HepG2 (cell line): ENCODE measurements around the gene CREB1. TPM values are rescaled to one million over a fixed set of nuclear protein-coding genes. Genes with fewer than 3 reads are reported as not detected.

ENCODE experiments used
- ATAC-seq: fragments of 200-7000 bp; cut with Tn5 transposase; 3 replicates; pipeline ENCODE4 v1.9.1; 2020; ENCODE audit warnings: mild to moderate bottlenecking, moderate library complexity
- BruUV-seq: library from RNA; stranded (reverse); fragments of 400-500 nt; replicated peaks from 2 replicates; lab custom pipeline; 2021; lab: Mats Ljungman, UMichigan
- CTCF ChIA-PET: fragments of 300-600 bp; formaldehyde crosslinking; extraction: SDS; loops from one replicate; lab custom pipeline; 2021; ENCODE audit warnings: low total read pairs, inconsistent platforms, low intra/inter-chr PET ratio; lab: Yijun Ruan, JAX
- POLR2A ChIA-PET: fragments of 350-600 bp; sonication (Branson Sonifier 250); formaldehyde crosslinking; loops from one replicate; lab custom pipeline; 2020; ENCODE audit warnings: antibody characterized with exemption, inconsistent platforms; lab: Yijun Ruan, JAX
- DNase-seq: peaks from one replicate; pipeline ENCODE4 v3.0.0-alpha.2; 2015; ENCODE audit warnings: low spot score
- FAIRE-seq: peaks from 3 replicates; lab custom pipeline; 2011; peaks lifted over from hg19 to GRCh38; lab: Jason Lieb, UNC
- H2AFZ ChIP-seq: one replicate; pipeline ENCODE4 v1.6.1; 2011; ENCODE audit warnings: low read length, inconsistent platforms
- H3K27ac ChIP-seq: fragments of 300-600 bp; 3 replicates; pipeline ENCODE4 v1.8.0; 2011; ENCODE audit warnings: mixed run types, mild to moderate bottlenecking, mixed read lengths, low read length, inconsistent platforms; ENCODE audit not compliant: insufficient read depth; ENCODE audit errors: extremely low read length
- H3K27me3 ChIP-seq, 2 experiments: fragments of 200-600 bp in 1 of 2; 2 replicates in 1 of 2; 3 replicates in 1 of 2; pipeline versions ENCODE4 v1.6.0 to v1.8.0; 2011; ENCODE audit warnings: low read length in 2 of 2, mild to moderate bottlenecking in 2 of 2, moderate library complexity in 2 of 2, inconsistent platforms in 1 of 2; ENCODE audit not compliant: insufficient read depth in 2 of 2, control insufficient read depth in 1 of 2
- H3K36me3 ChIP-seq, 2 experiments: fragments of 200-600 bp in 1 of 2; replicated peaks in 1 of 2; 2 replicates in 1 of 2; 3 replicates in 1 of 2; pipeline versions ENCODE4 v1.5.1 to v1.8.0; 2011; ENCODE audit warnings: low read length in 2 of 2, inconsistent platforms in 1 of 2; ENCODE audit not compliant: insufficient read depth in 2 of 2, control insufficient read depth in 1 of 2
- H3K4me1 ChIP-seq: 2 replicates; pipeline ENCODE4 v1.5.1; 2012; ENCODE audit warnings: low read length, inconsistent platforms; ENCODE audit not compliant: insufficient read depth
- H3K4me2 ChIP-seq: 2 replicates; pipeline ENCODE4 v1.6.0; 2011; ENCODE audit warnings: low read depth, low read length, inconsistent platforms
- H3K4me3 ChIP-seq, 3 experiments: fragments of 200-600 bp in 1 of 3; sonication (generic), shearing (Covaris generic) in 1 of 3; replicated peaks in 1 of 3; 2 replicates each; pipeline ENCODE4 v1.5.1; 2011 to 2016; ENCODE audit warnings: low read length in 3 of 3, inconsistent platforms in 2 of 3, low read depth in 2 of 3, mild to moderate bottlenecking in 2 of 3, control low read depth in 1 of 3, mixed read lengths in 1 of 3; ENCODE audit not compliant: insufficient read depth in 1 of 3
- H3K79me2 ChIP-seq: one replicate; pipeline ENCODE4 v1.6.1; 2011; ENCODE audit warnings: low read length, inconsistent platforms; ENCODE audit not compliant: insufficient read depth
- H3K9ac ChIP-seq: 2 replicates; pipeline ENCODE4 v1.6.0; 2011; ENCODE audit warnings: mild to moderate bottlenecking, low read depth, low read length, inconsistent platforms; ENCODE audit not compliant: insufficient read depth
- H3K9me3 ChIP-seq: 2 replicates; pipeline ENCODE4 v1.5.1; 2012; ENCODE audit warnings: mild to moderate bottlenecking, low read length
- H4K20me1 ChIP-seq: 2 replicates; pipeline ENCODE4 v1.6.0; 2011; ENCODE audit warnings: inconsistent platforms, mild to moderate bottlenecking, low read length, moderate library complexity; ENCODE audit not compliant: insufficient read depth
- FOXA1 ChIP-seq, 2 experiments: fragments of 450-650 bp in 1 of 2; sonication (generic) in 1 of 2; formaldehyde crosslinking in 1 of 2; IDR thresholded peaks; 2 replicates each; pipeline versions ENCODE4 v1.4.0 to v1.6.1; 2016 to 2020; ENCODE audit warnings: missing genetic modification reagents in 1 of 2
- MTA1 ChIP-seq: sonication (generic); formaldehyde crosslinking; IDR thresholded peaks from 2 replicates; pipeline ENCODE4 v1.4.0; 2020; ENCODE audit warnings: missing genetic modification reagents, mild to moderate bottlenecking, borderline replicate concordance
- ZC3H4 ChIP-seq: sonication (generic); formaldehyde crosslinking; IDR thresholded peaks from 2 replicates; pipeline ENCODE4 v1.4.0; 2020; ENCODE audit warnings: missing genetic modification reagents, borderline replicate concordance
- ZNF552 ChIP-seq: sonication (generic); formaldehyde crosslinking; IDR thresholded peaks from 2 replicates; pipeline ENCODE4 v1.9.0; 2022; ENCODE audit warnings: missing genetic modification reagents, mild to moderate bottlenecking, borderline replicate concordance
- ZNF605 ChIP-seq: sonication (generic); formaldehyde crosslinking; IDR thresholded peaks from 2 replicates; pipeline ENCODE4 v1.8.0; 2022; ENCODE audit warnings: mild to moderate bottlenecking, missing genetic modification reagents
- ZNF773 ChIP-seq: sonication (generic); formaldehyde crosslinking; IDR thresholded peaks from 2 replicates; pipeline ENCODE4 v1.4.0; 2020; ENCODE audit warnings: missing genetic modification reagents, borderline replicate concordance
- WGBS: methylation state at CpG from one replicate; pipeline ENCODE4 v1.1.6; 2017; ENCODE audit warnings: low lambda C conversion rate; 5-methylcytosine and 5-hydroxymethylcytosine counted together
- in situ Hi-C: cut with HindIII; loops from 2 replicates; pipeline ENCODE4 v1.10.0; 2017; ENCODE audit warnings: low pct_unique_long_range_greater_than_20kb; ENCODE audit not compliant: extremely low pct_ligation_motif_present
- intact Hi-C: fragments of 100-400 bp; cut with micrococcal nuclease; formaldehyde crosslinking; loops from one replicate; pipeline ENCODE4 v1.10.0; 2022; ENCODE audit not compliant: unreplicated experiment
- polyA plus RNA-seq, 8 experiments: library from polyadenylated mRNA; depleted of rRNA in 3 of 8; stranded (reverse) in 7 of 8; unstranded in 1 of 8; fragments of >200 nt; fragmentation: Illumina TruSeq in 4 of 8; extraction: Trizol in 4 of 8; gene quantifications; 2 replicates each; pipeline versions ENCODE4 v1.2.1 to v1.2.3, GENCODE V29; 2011 to 2016; ENCODE audit warnings: low read depth in 4 of 8, missing spikeins in 1 of 8, mixed read lengths in 1 of 8; ENCODE audit not compliant: insufficient read depth in 1 of 8
- total RNA-seq, 5 experiments: library from RNA; depleted of rRNA; stranded (reverse); fragments of >200 nt; fragmentation: Illumina TruSeq; extraction: Trizol; gene quantifications; 2 replicates each; pipeline ENCODE4 v1.2.3, GENCODE V29; 2016; ENCODE audit warnings: low read depth in 1 of 5
- TF ChIP-seq, protein P1 (sequence below): sonication (generic); formaldehyde crosslinking; IDR thresholded peaks from 2 replicates; pipeline ENCODE4 v1.8.0; 2022; ENCODE audit warnings: mild to moderate bottlenecking, missing genetic modification reagents

CREB1 gene
- total and polyA plus RNA-seq, 2 of the 13 experiments (the other 11 are each of a cell fraction or from before 2014, with no cell fraction given), result 51.8 to 51.9 TPM

DNA sequence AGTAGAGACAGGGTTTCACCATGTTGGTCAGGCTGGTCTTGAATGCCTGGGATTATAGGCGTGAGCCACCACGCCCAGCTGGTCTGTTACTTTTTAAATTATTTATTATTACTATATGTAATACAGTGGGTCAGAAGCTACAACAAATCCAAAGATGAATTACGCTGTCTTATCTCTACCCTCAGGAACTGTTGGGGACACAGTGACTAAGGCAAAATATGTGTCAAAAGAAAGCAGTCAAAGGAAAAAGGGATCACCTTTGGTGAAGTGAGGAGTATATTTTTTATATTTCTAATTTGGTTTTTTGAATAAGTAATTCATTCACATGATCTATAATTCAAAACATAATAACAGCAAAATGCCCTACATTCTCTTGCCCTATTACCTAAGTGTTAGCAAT lies 4.7 kb downstream of the CREB1 start:
- ChIA-PET CTCF (no interaction called here), POLR2A (interaction anchor here (1.3 kb wide), 1 partner anchor 15 kb away, joined by 3 read pairs; no protein-coding TSS in a partner anchor)
- Histone ChIP-seq H3K9me3 (no peaks in the 10 kb centered on the region), H3K36me3 (no peaks in the 10 kb centered on the region; a peak in 1 of 5 replicates), H3K27ac (no peak overlapping the region), H4K20me1 (peaks cover 20% of the 10 kb centered on the region; the same call in 1 of the 2 replicates), H3K4me3 (no peak overlapping the region), H3K9ac (no peak overlapping the region), H2AFZ (no peak overlapping the region), H3K4me2 (no peak overlapping the region), H3K79me2 (peaks cover 86% of the 10 kb centered on the region), H3K27me3 (no peaks in the 10 kb centered on the region; a peak in 1 of 5 replicates), H3K4me1 (peaks cover 34% of the 10 kb centered on the region)
- no peak for ATAC-seq
- no peak for FAIRE-seq
- 97% methylated on average over 3 of the region's 3 CpGs for WGBS
- BruUV-seq, result no TSS peak
- DNase-seq, result no peak
- intact Hi-C loops (loop anchor here (5.0 kb wide), 1 partner anchor 38 kb away; no protein-coding TSS in a partner anchor), in situ Hi-C loops (loop anchor here (10.0 kb wide), 1 partner anchor 190 kb away; no protein-coding TSS in a partner anchor)
- TF ChIP-seq ZNF773 (CRISPR knock-in tag), result no peak
- no peak for TF ChIP-seq ZNF552 (CRISPR knock-in tag)
- TF ChIP-seq, protein P1, sequence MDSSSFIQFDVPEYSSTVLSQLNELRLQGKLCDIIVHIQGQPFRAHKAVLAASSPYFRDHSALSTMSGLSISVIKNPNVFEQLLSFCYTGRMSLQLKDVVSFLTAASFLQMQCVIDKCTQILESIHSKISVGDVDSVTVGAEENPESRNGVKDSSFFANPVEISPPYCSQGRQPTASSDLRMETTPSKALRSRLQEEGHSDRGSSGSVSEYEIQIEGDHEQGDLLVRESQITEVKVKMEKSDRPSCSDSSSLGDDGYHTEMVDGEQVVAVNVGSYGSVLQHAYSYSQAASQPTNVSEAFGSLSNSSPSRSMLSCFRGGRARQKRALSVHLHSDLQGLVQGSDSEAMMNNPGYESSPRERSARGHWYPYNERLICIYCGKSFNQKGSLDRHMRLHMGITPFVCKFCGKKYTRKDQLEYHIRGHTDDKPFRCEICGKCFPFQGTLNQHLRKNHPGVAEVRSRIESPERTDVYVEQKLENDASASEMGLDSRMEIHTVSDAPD, result no peak
- TF ChIP-seq ZNF605 (CRISPR knock-in tag), result no peak
- no peak for TF ChIP-seq ZC3H4 (CRISPR knock-in tag)
- TF ChIP-seq MTA1, result no peak
- TF ChIP-seq FOXA1 (IDR thresholded peaks at IDR 0.05), result no peak
- TF ChIP-seq FOXA1 (CRISPR knock-in tag; IDR thresholded peaks at IDR 0.05), result no peak
